GM18867 (cell line): ENCODE data around the gene ETV7.

ENCODE experiments used
- ATAC-seq: cut with Tn5 transposase; IDR thresholded peaks from one replicate; pipeline ENCODE4 v1.9.1; 2021; ENCODE audit warnings: mild to moderate bottlenecking, moderate library complexity; ENCODE audit not compliant: unreplicated experiment

ETV7 gene

GRCh38 chr6:36384095-36384494 lies 3.4 kb downstream of the ETV7 start:
- ATAC-seq, result no peak

- no peak for ATAC-seq
Observed at GRCh38 chr6:36383606-36384005, 3.9 kb downstream of the ETV7 start.

GRCh38 chr6:36382976-36383375 lies 4.5 kb downstream of the ETV7 start:
- no peak for ATAC-seq

DNA sequence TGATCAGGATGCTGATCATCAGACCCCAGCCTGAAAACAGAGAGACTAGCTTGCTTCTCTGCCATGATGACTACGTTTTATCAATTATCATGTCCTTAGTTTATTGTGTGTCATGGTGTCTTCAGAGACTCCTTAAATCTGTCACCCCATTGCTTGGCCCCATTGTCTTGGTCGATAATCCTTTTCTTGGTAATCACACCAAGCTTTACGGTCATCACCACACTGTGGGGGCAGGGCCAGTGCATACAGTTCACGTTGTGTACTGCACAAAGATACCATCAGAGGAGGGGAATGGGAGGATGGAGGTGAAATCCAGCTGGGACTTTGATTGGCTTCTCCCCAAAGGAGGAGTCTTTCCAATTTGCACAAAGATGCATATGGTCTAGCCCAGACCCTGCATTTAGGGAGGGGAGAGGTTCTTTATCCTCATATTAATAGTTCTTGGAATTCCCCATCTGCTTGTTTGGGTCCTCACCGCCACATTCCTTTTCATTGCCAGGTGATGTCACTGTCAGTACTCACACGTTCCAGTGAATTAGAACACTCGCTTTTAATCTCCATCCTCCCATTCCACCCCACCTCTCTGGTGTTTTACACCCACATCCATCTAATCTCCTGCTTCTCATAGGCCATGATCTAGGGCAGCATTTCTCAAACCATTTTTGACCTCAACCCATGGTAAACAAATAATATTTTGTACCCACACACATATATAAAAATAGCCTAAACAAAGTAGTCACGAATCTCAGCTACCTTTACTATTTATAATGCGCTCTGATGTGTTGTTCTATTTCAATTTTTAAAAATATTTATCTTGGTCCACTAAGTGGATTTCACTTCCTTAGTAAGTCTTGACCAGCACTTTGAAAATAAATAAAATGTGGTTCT lies 5.7 kb downstream of the ETV7 start:
- ATAC-seq, result peak; percentile 50

DNA sequence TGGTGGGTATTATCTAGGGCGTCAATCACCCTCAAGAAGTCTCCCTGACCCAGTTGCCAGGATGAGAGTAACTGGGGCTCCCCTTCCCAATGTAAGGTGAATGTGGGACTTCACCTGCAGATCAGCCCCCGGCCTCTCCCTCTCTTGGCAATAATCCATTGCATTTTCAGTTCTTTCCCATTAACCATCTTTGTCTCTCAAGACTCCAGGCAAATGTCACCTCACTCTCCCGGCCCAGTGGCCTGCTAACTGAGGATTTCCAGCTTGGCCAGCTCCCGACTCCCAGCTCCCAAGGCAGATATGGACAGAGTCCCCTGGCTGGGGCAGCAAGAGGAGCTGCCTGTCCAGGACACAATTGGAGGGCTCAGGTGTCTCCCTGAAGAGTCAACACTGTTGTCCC lies 7.3 kb downstream of the ETV7 start:
- no peak for ATAC-seq

DNA sequence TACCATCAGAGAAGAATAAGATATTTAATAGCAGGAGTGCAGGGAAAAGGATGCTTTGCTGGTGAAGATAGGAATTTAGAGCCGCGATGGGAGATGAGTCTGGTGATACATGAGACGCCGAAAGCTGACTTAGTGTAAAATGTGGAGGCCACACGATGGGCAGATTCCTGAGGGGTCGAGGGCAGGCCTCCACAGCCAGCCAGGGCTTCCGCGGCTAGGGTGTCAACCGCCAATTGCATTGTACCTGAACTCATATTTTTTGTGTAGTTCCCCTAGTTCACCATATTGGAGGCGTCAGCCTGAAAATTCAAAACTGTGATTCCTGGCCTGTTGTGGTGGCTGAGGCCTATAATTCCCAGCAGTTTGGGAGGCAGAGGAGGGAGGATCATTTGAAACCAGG lies 8.5 kb downstream of the ETV7 start:
- no peak for ATAC-seq

DNA sequence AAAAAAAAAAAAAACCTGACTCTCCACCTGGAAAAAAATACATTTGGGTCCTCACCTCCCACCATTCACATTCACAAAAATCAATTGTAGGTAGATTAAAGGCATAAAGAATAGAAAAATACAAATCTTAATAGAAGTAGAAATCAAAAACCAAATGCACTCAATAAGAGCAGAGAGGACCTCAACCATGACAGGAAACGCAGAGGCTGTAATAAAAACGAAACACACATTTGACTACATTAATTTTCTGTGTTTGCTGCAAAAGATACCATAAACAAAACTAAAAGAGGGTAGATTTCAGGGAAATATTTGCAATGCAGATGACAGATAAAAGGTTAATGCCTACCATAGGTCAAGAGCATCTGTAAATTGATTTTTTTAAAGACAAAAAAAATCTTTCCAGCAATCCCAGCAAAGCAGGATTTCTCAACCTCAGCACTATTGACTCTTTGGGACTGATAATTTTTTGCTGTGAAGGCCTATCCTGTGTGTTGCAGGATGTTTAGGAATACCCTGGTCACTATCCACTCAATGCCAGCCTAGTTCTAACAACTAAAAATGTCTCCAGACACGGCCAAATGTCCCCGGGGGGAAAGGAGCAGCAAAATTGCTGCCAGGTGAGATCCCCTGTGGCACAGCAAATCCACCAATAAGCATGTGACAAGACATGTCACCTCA lies 9.1 kb downstream of the ETV7 start:
- ATAC-seq, result no peak

DNA sequence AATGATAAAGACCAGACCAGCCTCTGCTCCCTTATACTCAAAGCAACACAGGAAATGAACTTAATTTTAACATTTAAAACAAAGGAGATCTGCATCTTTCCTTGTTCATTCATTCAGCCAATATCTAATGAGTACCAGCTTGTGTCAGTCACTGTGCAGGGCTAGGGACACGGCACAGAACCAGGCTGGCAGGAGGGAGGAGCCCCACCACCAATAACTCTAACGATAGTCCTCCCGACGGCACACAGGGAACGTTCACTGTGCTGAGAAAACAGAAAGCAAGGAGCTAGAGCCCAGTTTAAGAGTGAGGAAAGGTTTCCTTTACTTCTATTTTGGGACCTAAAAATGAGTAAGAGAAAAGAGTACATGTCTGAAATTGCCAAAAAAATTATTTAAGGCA lies 9.9 kb downstream of the ETV7 start:
- ATAC-seq, result no peak

- ATAC-seq, result no peak
Observed at GRCh38 chr6:36376742-36377141, 10.7 kb downstream of the ETV7 start.

DNA sequence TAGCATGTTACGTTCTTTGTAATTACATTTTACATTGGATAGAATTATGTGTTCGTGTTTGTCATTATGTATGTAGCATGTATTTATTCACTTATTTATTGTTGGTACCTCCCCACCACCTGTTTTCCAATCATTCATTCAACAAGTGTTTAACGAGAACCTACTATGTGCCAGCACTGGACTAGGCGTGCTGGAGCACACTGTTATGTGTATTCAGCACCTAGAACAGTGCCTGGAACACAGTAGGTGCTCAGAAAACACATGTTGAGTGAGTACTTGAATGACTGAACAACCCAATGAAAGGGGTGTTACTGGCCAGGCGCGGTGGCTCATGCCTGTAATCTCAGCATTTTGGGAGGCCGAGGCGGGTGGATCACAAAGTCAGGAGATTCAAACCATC lies 11.3 kb downstream of the ETV7 start:
- no peak for ATAC-seq

- no peak for ATAC-seq
Observed at GRCh38 chr6:36375644-36376155, 11.8 kb downstream of the ETV7 start.

GRCh38 chr6:36374972-36375371 lies 12.5 kb downstream of the ETV7 start:
- no peak for ATAC-seq

DNA sequence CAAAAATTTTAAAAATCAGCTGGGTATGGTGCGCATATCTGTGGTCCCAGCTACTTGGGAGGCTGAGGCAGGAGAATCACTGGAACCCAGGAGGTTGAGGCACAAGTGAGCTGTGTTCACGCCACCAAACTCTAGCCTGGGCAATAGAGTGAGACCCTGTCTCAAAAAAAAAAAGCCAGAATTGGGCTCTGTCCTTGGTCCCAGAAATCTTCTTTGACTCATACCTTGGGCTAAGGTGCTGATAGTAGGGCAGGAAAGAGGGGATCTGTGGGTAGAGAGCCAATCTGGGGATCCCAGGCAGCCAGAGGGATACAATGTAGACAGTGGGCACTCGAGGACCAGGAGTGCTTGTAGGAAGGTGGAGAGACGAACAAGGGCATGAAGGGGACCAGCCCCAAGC lies 13.3 kb downstream of the ETV7 start:
- no peak for ATAC-seq

DNA sequence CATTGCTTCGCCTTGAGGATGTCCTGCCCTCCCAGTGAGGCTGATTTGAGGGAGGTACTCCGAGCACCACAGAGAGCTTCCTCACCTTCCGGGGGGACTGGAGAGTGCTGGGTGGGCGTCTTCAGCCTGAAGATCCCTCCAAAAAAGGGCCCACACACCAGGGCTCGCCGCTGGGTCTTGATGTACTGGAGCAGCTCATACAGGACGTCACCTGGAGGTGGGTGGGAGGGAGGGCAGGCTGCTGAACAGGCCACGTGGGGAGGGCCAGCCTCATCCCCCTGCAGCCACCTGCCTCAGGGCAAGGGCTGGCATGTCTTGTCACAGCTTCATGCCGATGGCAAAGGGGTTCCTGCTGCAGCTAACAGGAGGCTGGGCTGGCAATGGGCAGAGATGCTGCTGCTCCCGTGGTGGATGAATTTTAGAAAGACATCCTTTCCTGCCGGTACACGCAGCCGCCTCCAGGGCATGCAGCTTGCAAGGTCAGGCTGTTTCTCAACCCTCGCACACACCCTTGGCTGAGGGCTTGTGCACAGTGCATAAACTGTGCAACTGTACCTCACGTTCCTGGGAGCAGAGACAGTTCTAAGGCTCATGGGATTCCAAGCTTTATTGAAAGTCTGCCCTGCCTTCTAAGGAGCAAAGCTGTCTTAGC lies 14.0 kb downstream of the ETV7 start:
- ATAC-seq, result no peak

GRCh38 chr6:36372088-36372487 lies 15.4 kb downstream of the ETV7 start:
- no peak for ATAC-seq

- no peak for ATAC-seq
Observed at GRCh38 chr6:36371211-36371610, 16.3 kb downstream of the ETV7 start.

- ATAC-seq, result no peak
Observed at GRCh38 chr6:36370638-36371037, 16.8 kb downstream of the ETV7 start.

GRCh38 chr6:36368921-36369865 lies 18.3 kb downstream of the ETV7 start:
- ATAC-seq, result no peak

DNA sequence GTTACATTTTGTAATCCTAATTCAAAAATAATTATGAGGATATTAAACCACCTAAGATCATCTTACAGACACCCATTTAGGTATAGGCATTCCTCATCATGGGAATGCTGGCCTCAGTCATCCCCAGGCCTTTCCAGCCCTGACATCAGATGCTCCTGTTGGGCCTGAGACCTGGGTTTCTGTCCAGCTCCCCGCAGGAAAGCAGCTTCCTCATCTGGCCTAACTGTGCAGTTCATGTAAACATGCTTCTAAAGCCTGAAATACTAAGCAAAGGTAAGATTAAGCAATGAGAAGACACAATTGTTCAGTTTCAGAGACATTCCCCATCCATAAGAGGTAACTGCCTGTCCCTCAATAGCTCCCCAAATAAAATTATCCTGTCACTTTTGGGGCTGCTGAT lies 19.0 kb downstream of the ETV7 start:
- no peak for ATAC-seq

GRCh38 chr6:36367743-36368142 lies 19.7 kb downstream of the ETV7 start:
- no peak for ATAC-seq
